NCI-H1417 treated with DMSO at 0.1 percent for 48 hours (cell line): ENCODE data around the gene ZNF541.

Experiments used
- DNase-seq: peaks from one replicate; lab custom pipeline; 2025; lab: John Stamatoyannopoulos, UW

ZNF541 gene

DNA sequence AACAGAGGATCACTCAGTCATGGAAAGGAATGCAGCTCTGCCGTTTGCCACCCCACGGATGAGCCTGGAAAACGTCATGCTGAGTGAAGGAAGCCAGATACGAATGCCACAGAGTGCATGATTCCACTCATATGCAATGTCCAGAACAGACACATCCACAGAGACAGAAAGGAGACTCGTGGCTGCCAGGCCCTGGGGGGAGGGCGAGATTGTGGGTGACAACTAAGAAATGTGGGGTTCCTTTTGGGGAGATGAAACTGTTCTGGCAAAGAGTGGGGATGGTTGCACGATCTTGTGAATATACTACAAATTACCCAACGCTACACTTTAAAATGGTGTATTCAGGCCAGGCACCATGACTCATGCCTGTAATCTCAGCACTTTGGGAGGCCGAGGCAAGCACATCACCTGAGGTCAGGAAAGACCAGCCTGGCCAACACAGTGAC is 30.9 kb downstream of the ZNF541 start:
- no peak for DNase-seq

DNA sequence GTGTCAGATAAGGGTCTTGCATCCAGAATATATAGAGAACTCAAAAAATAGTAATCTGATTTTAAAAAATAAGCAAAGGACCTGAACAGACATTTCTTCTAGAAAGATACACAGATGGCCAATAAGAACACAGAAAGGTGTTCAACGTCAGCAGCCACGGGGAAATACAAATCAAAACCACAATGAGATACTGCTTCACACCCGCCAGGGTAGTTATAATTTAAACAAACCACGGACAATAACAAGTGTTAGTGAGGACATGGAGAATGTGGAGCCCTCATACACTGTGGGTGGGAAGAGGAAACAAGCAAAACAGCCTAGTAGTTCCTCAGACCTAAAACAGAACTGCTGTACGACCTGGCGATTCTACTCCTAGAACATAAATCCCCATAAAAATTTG is 31.4 kb downstream of the ZNF541 start:
- DNase-seq = no peak

DNA sequence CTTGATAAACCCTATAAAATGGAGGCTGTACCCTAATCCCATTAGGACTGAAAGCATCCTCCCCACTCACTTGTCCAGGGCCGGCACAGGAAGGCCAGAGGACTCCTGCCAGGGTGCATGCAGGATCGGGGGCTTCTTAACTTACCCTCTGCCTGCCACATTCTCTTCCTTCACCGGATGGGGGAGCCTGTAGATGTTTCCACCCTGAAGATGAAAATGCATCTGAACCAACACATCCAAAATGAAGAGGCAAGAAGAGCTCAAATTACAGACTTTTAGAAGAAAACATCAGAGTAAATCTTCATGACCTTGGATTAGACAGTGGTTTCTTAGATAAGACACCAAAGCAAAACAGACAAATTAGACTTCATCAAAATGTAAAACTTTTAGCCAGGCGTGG is 32.2 kb downstream of the ZNF541 start:
- DNase-seq = no peak

DNA sequence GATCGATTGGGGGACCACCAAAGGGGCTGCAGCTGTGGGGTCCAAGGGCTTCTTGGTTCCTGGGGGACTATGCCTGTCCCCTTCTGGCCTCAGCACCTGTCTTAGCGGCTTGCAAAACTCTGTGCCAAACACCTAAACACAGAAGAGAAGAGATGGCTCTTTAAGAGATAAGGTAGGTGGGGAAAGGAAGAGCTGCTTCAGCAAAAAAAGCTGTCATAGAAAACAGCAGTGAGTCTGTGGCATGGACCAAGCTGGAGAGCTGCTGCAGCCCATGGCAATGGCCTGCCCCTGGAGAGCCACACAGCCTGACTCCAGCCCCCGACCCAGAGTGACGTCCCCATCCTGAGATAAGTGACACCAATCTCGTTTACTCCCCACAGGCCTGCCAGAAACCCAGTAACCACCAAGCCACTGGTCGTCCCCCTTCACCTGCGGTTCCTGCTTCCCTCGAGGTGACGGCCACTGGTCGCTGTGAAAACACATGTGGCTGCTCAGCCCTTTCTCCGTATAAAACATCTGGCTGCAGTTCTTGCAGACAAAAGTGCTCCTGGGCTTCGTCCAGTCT is 33.1 kb downstream of the ZNF541 start:
- no peak for DNase-seq

DNA sequence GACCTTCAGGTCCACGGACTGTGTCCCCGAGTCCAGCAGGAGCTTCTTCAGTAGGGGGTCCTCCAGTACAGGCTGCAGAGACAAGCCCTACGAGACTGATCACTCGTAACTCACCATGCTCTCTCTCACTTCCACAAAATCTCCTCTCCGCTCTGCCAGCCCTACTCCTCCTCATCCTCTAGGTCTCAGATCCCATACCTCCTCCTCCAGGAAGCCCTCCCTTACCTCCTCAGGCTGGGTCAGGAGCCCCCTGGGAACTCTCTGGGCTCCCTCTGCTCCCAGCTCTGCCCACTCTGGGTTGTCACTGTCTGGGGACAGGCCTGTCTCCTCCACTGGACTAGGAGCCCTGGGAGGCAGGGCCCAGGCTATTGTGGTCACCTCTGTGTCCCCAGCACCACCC is 34.1 kb downstream of the ZNF541 start:
- DNase-seq = no peak

DNA sequence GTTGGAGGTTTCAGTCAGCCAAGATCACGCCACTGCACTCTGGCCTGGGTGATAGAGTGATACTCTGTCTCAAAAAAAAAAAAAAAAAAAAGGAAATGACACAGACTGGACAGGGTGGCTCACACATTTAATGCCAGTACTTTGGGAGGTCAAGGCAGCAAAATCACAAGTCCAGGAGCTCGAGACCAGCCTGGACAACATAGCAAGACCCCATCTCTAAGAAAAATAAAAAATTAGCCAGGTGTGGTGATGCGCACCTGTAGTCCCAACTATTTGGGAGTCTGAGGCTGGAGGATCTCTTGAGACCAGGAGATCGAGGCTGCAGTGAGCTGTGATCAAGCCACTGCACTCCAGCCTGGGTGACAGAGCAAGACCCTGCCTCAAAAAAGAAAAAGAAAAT is 35.5 kb downstream of the ZNF541 start:
- DNase-seq = no peak

DNA sequence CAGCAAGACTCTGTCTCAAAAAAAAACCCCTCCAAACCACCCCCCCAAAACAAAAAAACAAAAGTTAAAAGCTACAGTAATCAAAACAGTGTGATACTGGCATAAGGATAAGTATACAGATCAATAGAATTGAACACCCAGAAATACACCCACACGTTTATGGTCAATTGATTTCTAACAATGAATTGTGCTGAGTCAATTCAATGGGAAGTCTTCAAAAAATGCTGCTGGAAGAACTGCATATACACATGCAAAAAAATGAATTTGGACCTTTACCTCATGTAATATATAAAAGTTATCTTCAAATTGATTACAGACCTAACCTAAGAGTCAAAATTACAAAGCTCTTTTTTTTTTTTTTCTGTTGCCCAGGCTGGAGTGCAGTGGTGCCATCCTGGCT is 38.3 kb downstream of the ZNF541 start:
- DNase-seq = no peak

DNA sequence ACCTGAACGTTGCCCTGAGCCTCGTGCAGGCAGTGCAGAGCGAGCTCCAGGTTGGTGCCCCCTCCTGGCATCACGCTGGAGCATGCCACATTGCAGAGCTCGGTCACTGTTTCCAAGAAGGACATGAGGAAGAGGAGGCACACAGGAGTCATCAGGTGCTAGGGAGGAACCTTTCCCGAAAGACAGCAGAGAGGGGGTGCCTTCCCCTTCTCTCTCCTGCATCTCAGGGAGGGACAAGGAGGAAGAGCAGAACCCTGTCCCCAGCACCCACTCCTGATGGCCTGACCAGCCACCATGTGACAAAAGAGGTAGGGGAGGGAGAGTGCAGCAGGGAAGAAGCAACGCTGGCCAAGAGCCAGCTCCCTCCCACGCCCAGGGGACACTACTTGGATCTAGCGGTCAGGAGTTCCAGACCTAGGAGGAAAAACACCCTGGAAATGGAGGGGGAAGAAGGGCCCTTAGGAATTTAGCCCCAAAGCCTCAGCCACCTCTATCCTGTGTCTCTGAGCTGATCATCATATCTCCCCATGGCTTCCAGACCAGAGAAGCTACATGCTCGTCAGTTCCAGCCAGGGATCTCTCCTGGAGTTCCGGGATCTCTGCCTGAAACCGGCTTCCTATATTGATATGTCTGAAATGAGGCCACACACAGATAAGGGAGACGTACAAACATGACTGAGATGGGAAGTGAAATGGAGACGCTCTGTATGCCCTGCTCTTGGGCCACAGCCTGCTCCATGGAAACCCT is 41.1 kb downstream of the ZNF541 start:
- no peak for DNase-seq

DNA sequence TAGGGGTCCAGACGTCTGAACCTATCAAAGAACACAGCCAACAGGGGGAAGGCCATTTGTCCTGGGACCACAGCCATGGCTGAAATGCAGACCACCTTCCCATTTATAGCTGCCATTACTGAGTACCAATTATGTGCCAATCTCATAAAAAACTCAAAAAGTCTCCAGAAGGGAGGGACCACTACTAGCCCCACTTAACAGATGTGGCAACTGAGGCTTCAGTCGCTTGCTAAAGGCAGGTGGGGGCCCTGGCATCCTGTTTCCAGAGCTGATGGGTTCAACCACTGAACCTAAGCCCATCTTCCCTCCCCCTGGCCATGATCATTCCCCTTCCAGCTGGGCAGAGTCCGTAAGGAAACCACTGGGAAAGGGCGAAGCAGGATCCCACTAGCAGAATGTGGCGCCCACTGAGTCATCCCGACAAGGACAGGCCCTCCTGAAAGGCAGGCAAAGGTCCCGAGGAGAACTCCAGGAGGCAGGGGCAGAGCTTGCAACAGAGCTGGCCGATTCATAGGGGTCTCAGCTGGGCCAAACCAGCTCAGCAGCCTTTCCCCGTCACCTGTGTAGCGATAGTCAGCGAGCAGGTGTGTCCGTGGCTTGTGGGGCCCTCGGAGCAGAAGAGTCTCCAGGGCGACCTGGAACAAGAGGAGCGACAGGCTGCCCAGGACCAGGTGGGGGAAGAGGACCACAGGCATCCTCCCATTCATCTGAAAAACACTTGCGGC is 43.8 kb downstream of the ZNF541 start:
- no peak for DNase-seq

DNA sequence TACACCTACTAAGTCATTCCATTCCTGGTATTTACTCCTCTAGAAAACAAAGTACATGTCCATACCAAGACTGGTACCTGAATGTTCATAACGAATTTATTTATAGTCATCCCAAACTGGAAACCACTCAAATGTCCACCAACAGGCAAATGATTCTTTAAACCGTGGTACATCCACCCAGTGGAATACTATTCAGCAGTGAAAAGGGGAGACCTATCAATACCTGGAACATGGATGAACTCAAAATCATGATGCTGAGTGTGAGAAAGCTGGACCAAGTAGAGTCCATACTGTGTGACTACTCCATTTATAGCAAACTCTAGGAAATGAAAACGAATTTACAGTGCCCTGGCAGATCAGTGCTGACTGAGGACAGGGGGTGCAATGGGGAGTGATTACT is 46.1 kb downstream of the ZNF541 start:
- DNase-seq = no peak

DNA sequence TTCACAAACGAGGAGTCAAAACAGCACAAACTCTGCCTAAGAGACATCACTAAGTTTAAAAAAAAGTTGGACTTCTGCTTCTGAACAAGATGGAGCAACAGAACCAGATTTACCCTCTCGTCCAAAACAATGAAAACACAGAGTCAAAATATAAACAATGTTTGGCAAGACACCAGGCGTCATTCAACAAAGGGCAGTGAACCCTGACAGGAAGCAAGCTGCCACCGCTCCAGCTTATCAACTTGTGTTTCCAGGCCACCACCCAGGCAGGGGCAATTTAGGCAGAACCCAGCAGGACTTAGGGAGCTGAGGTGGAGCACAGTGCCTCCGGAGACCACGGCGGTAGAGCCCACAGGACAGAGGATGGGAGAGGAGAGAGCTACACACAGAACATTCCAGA is 49.5 kb downstream of the ZNF541 start:
- DNase-seq = no peak
